ENCODE measurements around the gene RBM4B.
A peak's percentile ranks its signal among the peaks of the same experiment; 100 is the strongest.

Gene RBM4B

DNA sequence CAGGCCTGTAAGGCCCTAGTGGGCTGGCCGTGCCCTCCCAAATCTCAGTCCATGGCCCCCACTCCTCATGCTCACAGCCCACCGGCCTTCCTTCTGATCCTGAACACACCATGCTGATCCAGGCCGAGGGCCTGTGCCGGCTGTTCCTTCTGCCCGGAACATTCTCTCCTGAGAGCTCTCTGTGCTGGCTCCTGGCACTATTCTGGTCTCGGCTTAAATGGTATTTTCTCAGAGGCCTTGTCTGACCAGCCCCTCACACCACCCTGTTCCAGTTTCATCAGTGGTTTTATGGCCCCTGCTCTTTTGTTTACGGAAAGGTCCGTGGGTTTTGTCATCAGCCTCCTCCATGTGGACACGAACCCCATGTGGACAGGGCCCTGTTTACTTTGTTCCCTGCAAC is 29.3 kb upstream of the RBM4B start:
- no peak for DNase-seq (ENCODE audit: low spot score)

GRCh38 chr11:66705587-66706335 is 28.1 kb upstream of the RBM4B start:
- DNase-seq (ENCODE audit: low spot score): no peak

DNA sequence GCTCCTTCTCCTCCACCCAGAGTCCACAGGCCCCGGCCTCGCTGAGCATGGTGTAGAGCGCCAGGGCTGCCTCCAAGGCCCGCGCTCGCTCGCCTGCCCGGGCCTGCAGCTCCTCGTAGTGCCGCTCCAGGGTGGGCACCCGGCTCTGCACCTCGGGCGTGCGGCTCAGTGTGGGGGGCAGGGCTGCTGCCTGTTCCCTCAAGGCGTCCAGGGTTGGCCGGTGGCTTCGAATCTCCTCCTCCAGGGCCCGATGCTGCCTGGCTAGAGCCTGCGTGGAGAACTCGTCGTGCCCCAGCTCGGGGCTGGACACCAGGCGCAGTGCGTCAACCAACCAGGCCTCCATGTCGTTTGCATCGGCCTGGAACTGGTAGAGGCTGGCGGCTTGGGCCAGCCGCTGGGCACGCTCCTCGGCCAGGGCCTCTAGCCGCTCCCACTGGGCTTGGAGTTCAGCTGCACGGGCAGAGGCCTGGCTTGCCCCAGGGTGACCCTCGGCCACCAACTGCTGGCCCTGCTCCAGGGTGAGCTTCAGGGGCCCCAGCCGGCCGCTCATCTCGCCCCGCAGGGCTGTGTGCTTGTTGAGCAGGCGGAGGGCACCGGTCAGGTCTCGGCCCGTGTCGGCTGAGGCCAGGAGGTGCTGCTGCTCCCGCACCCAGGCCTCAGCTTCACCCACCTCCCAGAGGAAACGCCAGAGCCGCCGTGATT is 27.1 kb upstream of the RBM4B start:
- DNase-seq (ENCODE audit: low spot score): no peak

DNA sequence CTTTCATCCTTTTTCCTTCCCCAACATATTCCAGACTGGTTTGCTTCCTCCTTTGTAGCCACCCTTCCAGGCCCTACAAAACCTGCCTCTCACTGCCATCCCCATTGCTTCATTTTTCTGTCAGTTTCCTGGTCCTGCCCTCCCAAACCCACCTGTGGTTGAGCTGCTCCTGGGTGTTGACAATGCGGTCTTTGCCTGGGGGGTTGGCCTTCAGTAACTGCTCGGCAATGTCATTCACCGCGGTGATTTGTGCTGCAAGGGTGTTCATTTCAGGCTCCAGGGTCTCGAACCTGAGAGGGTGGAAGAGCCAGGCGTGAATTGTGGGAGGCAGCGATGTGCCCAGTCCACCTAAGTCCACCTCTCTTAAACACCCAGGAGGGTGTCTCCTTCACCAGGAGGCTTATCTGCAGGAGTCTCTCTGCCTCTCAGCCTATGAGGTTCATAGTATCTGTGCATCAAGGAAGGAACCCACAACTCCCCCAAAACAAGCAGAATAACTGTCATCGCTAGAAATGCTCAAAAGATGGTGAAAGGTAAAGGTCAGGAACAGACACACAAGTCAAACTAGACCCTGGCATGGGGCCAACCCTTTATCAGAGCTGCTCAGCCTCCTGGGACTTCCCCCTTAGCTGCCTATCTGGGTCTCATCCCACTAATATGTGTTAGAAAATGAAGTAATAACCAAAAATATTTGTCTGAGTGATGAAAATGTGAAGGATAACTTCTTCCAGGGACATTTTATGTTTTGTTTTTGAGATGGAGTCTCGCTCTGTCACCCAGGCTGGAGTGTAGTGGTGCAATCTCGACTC is 23.9 kb upstream of the RBM4B start:
- peak; percentile 89 for DNase-seq (ENCODE audit: low spot score)

DNA sequence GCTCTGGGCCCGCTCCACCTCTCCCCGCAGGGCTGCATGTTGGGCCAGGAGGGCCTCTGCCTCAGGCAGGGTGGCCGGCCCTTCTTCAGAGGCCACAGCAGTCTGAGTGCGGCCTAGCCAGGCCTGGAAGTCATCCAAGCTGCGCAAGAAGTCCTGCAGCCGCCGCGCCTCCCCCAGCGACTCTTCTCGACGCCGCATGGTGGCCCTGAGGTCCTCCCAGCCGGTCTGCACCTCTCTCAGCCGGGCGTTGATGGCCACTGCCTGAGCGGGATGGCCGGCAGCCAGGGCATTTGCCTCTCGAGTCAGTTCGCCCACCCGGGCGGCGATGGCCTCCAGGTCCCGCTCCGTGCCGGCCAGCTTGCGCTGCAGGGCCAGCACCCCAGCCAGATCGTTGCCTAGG is 23.1 kb upstream of the RBM4B start:
- no peak for DNase-seq (ENCODE audit: low spot score)

DNA sequence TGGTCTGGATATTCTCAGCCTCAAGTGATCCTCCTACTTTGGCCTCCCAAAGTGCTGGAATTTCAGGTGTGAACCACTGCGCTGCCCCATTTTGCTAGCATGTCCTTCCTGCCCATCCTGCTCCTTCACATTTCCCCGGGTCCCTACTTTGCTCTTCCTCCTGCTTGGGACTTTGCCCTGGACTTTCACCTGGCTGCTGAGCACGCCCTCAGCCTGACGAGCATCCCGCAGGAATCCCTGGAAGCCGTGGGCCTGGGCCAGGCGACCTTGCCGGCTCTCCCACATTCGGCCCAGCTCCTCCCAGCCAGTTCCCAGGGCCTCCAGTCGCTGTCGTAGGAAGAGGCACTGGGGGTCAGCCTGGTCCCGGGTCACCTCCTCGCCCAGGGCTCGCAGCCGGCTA is 22.6 kb upstream of the RBM4B start:
- DNase-seq (ENCODE audit: low spot score): no peak

DNA sequence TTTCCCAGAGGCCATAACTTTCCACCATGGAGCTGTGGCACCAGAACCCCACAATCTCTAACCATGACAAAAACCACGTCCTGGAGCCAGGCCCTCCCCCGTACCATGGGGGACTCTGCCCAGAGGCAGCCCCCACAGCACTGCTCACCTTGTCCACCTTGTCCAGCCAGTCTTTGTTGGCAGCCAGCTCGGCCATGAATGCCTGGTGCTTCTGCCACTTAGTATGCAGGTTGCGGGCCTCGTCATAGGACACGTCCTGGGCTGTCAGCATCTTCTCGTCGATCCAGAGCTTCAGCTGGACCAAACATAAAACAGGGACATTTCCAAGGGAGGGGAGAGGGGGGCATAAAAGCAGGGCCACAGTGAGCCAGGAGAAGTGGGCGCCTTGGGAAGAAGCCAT is 20.8 kb upstream of the RBM4B start:
- DNase-seq (ENCODE audit: low spot score): no peak

DNA sequence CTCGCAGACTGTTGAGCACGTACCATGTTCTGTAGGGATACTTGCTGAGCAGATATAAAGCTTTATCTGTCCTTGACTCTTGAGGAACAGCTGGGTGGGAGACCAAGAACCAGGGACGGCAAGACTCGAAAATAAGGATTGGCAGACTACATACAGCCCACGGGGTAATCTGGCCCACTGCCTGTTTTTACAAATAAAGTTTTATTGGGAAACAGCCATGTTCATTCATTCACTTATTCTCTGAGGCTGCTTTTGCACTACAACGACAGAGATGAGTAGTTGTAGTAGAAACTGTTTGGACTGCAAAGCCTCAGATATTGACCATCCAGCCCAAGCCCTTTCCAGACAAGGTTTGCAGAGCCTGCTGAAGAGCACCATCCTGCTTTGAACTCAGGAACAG is 20.3 kb upstream of the RBM4B start:
- DNase-seq (ENCODE audit: low spot score): no peak

GRCh38 chr11:66696146-66696545 is 18.5 kb upstream of the RBM4B start:
- DNase-seq (ENCODE audit: low spot score): no peak

DNA sequence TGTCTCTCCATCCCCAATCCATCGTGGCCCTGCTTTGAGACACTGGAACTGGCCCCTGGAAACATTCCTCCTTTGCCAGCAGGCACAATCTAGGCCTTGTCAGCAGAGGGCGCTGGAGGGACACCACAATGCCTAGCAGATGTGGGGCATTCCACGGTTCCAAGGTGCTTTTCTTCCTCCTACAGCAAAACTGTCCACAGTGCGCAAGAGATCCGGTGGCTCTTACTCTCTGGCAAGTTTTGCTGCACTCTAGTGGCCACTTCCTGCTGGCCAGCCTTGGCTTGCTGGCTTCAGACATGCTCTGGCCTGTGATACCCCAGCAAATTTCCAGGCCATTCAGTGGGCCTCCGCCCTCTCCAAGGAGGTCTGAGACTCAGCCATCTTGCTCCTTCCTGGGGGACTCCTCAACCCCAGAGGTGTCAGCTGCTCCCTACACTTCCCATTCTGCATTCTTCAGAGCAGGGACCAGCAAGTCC is 17.1 kb upstream of the RBM4B start:
- peak; percentile 83 for DNase-seq (ENCODE audit: low spot score)

GRCh38 chr11:66694056-66694410 is 16.3 kb upstream of the RBM4B start:
- no peak for DNase-seq (ENCODE audit: low spot score)

- no peak for DNase-seq (ENCODE audit: low spot score)
Measured at GRCh38 chr11:66693356-66694055, 15.8 kb upstream of the RBM4B start.

DNA sequence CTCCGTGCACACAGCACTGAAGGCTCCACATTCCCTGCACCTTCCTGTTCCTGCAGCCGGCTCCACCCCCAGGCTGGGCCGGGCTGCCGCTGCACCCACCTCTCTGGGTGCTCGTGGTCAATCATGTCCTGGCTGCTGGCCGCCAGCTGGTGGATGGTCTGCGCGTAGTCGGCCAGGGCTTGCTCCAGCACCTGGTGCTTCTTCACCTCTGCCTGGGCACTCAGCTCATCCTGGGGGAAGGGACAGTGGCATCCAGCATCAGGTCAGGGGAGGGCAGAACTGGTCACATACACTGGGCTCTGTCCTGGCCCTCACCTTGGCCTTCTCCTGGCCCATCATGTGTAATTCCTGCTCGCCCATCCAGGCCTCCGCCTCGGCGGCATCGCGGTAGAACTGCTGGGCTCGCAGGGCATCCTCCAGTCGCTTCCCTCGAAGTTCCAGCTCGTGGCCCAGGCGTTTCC is 15.2 kb upstream of the RBM4B start:
- no peak for DNase-seq (ENCODE audit: low spot score)

- DNase-seq (ENCODE audit: low spot score): no peak
Measured at GRCh38 chr11:66692446-66692845, 14.8 kb upstream of the RBM4B start.

DNA sequence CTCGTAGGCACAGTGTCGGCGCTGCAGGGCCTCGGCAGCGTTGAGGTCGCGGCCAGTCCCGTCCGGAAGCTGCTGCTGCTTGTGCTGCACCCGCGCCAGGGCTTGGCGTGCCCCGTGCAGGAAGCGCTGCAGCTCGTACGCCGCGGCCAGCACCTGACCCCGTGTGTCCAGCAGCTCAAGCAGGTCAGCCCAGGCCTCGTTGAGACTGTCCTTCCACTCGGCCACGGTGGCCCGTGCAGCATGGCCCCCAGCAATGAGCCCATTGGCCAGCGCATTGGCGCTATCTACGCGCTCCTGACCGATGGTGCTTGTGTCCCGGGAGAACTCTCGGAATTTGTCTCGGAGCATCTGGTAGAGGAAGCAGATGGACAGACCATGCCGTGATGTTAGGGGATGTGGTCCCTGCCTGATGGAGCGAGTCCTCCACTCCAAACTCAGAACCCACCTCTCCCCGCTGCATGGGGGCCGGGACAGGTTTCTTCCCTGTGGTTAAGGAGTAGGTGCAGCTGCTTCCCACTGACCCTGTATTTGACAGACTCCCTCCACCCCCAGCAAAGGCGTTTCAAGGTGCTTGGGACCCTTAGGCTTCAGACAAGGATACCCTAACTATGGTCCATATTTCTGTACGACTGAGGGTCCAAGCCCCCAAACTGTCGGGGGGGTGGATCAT is 13.8 kb upstream of the RBM4B start:
- DNase-seq (ENCODE audit: low spot score): no peak

- no peak for DNase-seq (ENCODE audit: low spot score)
Measured at GRCh38 chr11:66689661-66690590, 12.2 kb upstream of the RBM4B start.

DNA sequence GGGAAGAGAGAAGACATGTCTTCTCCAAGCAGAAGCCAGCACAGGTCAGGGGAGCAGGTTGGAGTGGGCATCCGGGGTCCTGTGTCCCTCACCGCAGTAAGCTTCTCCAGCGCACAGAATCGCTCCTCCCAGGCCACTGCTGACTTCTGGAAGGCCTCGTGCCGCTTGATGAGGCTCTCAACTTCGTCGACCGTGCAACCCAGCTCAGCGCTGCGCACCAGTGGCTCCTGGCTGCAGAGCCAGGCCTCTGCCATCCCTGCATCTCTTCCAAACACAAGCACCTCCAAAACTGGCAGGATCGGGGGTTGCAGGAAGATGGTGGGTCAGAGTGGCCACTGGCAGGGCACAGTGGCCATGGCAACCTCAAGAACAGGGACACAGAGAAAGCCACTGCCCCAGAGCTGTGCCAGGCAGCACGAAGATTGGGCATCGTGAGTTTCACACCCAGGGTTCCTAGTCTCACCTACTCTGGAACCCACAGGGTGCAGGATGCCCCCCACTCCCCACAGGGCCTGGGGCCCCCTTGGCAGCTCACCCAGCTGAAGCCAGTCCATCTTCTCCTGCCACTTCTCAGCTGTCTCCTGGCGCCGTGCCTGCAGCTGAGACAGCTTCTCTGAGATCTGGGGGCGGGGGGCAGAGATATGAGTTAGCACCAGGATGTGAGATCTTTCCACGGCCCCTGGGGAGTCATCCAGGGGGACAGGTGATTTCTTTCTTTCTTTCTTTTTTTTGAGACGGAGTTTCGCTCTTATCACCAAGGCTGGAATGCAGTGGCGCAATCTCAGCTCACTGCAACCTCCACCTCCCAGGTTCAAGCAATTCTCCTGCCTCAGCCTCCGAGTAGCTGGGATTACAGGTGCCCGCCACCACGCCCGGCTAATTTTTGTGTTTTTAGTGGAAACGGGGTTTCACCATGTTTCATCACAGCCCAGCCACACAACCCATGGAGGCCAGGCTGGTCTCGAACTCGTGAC is 11.2 kb upstream of the RBM4B start:
- no peak for DNase-seq (ENCODE audit: low spot score)

DNA sequence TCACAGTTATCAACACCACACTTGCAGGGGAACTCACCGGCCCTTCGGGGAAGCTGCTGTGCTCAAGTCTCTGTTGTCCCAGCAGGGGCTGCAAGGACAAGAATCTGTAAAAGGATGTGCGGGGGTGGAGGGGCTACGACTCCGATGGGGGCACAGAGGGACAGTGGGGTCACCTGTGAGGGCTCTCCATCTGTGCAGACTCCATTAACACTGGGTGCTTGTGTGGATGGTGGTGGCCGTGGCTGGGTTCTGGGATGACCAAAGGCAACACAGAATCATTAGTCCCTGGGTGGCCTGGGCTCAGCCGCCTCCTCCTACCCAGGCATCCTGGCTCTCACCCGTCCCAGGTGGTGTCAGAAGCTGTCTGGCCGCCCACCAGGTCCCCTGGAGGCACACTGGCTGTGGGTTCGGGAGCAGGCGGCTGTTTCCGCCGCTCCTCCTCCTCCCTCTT is 10.2 kb upstream of the RBM4B start:
- no peak for DNase-seq (ENCODE audit: low spot score)
